Activated naive CD8-positive, alpha-beta T cell treated with anti-CD3 and anti-CD28 coated beads, Interleukin-2, amount 50 U/mL, for 24 hours (primary cell): ENCODE data around the gene MEGF11.

ENCODE experiments used
- ATAC-seq: fragments of 150-1000 bp; cut with Tn5 transposase; one replicate; pipeline ENCODE4 v1.10.0; 2021
- DNase-seq: peaks from one replicate; pipeline ENCODE4 v3.0.0; 2021
- H3K27ac Mint-ChIP-seq: one replicate; pipeline ENCODE4 v1.8.0; 2021; ENCODE audit warnings: mild to moderate bottlenecking, mixed read lengths
- H3K27me3 Mint-ChIP-seq: one replicate; pipeline ENCODE4 v1.8.0; 2021; ENCODE audit warnings: mixed read lengths
- H3K36me3 Mint-ChIP-seq: one replicate; pipeline ENCODE4 v1.8.0; 2021; ENCODE audit warnings: low read depth, mixed read lengths
- H3K4me1 Mint-ChIP-seq: one replicate; pipeline ENCODE4 v1.8.0; 2021; ENCODE audit warnings: mixed read lengths
- H3K4me3 Mint-ChIP-seq: one replicate; pipeline ENCODE4 v1.8.0; 2021; ENCODE audit warnings: mild to moderate bottlenecking, moderate library complexity, mixed read lengths
- H3K9me3 Mint-ChIP-seq: one replicate; pipeline ENCODE4 v1.8.0; 2021; ENCODE audit warnings: mixed read lengths

Gene MEGF11

GRCh38 chr15:66131200-66131599 is 122.3 kb downstream of the MEGF11 start:
- Mint-ChIP-seq H3K36me3 (no peaks in the 10 kb centered on the region), H3K27me3 (peaks cover 2% of the 10 kb centered on the region), H3K4me1 (peaks cover 4% of the 10 kb centered on the region), H3K4me3 (no peak overlapping the region), H3K27ac (no peak overlapping the region), H3K9me3 (no peaks in the 10 kb centered on the region)
- no peak for DNase-seq
- no peak for ATAC-seq

- H3K27ac Mint-ChIP-seq: no peak overlapping the region
- ATAC-seq (no peak), DNase-seq (no peak)
- peaks cover 4% of the 10 kb centered on the region for H3K4me1 Mint-ChIP-seq
- H3K27me3 Mint-ChIP-seq: peaks cover 2% of the 10 kb centered on the region
- H3K36me3 Mint-ChIP-seq: no peaks in the 10 kb centered on the region
- no peak overlapping the region for H3K4me3 Mint-ChIP-seq
- no peaks in the 10 kb centered on the region for H3K9me3 Mint-ChIP-seq
Measured at GRCh38 chr15:66130496-66131034, 123.0 kb downstream of the MEGF11 start.

GRCh38 chr15:66129586-66129985 is 124.0 kb downstream of the MEGF11 start:
- Mint-ChIP-seq H3K36me3 (no peaks in the 10 kb centered on the region), H3K4me1 (no peaks in the 10 kb centered on the region), H3K4me3 (no peak overlapping the region), H3K27me3 (peaks cover 2% of the 10 kb centered on the region), H3K9me3 (no peaks in the 10 kb centered on the region), H3K27ac (no peak overlapping the region)
- no peak for ATAC-seq
- DNase-seq: no peak

GRCh38 chr15:66128116-66128680 is 125.4 kb downstream of the MEGF11 start:
- no peaks in the 10 kb centered on the region for H3K36me3 Mint-ChIP-seq
- no peak overlapping the region for H3K4me3 Mint-ChIP-seq
- DNase-seq (no peak), ATAC-seq (no peak)
- H3K4me1 Mint-ChIP-seq: no peaks in the 10 kb centered on the region
- H3K9me3 Mint-ChIP-seq: no peaks in the 10 kb centered on the region
- peaks cover 7% of the 10 kb centered on the region for H3K27me3 Mint-ChIP-seq
- H3K27ac Mint-ChIP-seq: no peak overlapping the region

GRCh38 chr15:66126456-66126855 is 127.1 kb downstream of the MEGF11 start:
- H3K27ac Mint-ChIP-seq: no peak overlapping the region
- no peaks in the 10 kb centered on the region for H3K36me3 Mint-ChIP-seq
- no peaks in the 10 kb centered on the region for H3K9me3 Mint-ChIP-seq
- H3K27me3 Mint-ChIP-seq: peaks cover 7% of the 10 kb centered on the region
- ATAC-seq: no peak
- no peaks in the 10 kb centered on the region for H3K4me1 Mint-ChIP-seq
- no peak for DNase-seq
- H3K4me3 Mint-ChIP-seq: no peak overlapping the region

GRCh38 chr15:66126031-66126441 is 127.5 kb downstream of the MEGF11 start:
- ATAC-seq: no peak
- H3K36me3 Mint-ChIP-seq: no peaks in the 10 kb centered on the region
- H3K9me3 Mint-ChIP-seq: no peaks in the 10 kb centered on the region
- no peaks in the 10 kb centered on the region for H3K4me1 Mint-ChIP-seq
- peaks cover 7% of the 10 kb centered on the region for H3K27me3 Mint-ChIP-seq
- H3K4me3 Mint-ChIP-seq: no peak overlapping the region
- no peak overlapping the region for H3K27ac Mint-ChIP-seq
- no peak for DNase-seq

GRCh38 chr15:66124651-66125050 is 128.9 kb downstream of the MEGF11 start:
- H3K9me3 Mint-ChIP-seq: no peaks in the 10 kb centered on the region
- DNase-seq (no peak), ATAC-seq (no peak)
- no peaks in the 10 kb centered on the region for H3K36me3 Mint-ChIP-seq
- H3K27me3 Mint-ChIP-seq: peaks cover 7% of the 10 kb centered on the region
- no peak overlapping the region for H3K4me3 Mint-ChIP-seq
- H3K27ac Mint-ChIP-seq: no peak overlapping the region
- H3K4me1 Mint-ChIP-seq: no peaks in the 10 kb centered on the region

- H3K27ac Mint-ChIP-seq: no peak overlapping the region
- no peak for ATAC-seq
- H3K9me3 Mint-ChIP-seq: no peaks in the 10 kb centered on the region
- H3K27me3 Mint-ChIP-seq: peaks cover 7% of the 10 kb centered on the region
- no peaks in the 10 kb centered on the region for H3K36me3 Mint-ChIP-seq
- H3K4me3 Mint-ChIP-seq: no peak overlapping the region
- DNase-seq: no peak
- H3K4me1 Mint-ChIP-seq: no peaks in the 10 kb centered on the region
Measured at GRCh38 chr15:66123799-66124198, 129.8 kb downstream of the MEGF11 start.

GRCh38 chr15:66120422-66120821 is 133.1 kb downstream of the MEGF11 start:
- no peak overlapping the region for H3K27ac Mint-ChIP-seq

GRCh38 chr15:66117841-66118240 is 135.7 kb downstream of the MEGF11 start:
- no peaks in the 10 kb centered on the region for H3K9me3 Mint-ChIP-seq
- no peak overlapping the region for H3K27ac Mint-ChIP-seq
- no peaks in the 10 kb centered on the region for H3K36me3 Mint-ChIP-seq
- ATAC-seq: no peak
- peaks cover 6% of the 10 kb centered on the region for H3K4me1 Mint-ChIP-seq
- peaks cover 2% of the 10 kb centered on the region for H3K27me3 Mint-ChIP-seq
- DNase-seq: no peak
- no peak overlapping the region for H3K4me3 Mint-ChIP-seq

More at GRCh38 chr15:66120422-66120821, 133.1 kb downstream of the MEGF11 start:
- no peaks in the 10 kb centered on the region for H3K9me3 Mint-ChIP-seq
- no peak for DNase-seq
- H3K4me3 Mint-ChIP-seq: no peak overlapping the region
- peak; percentile 15 for ATAC-seq
- H3K4me1 Mint-ChIP-seq: peaks cover 6% of the 10 kb centered on the region
- H3K27me3 Mint-ChIP-seq: peaks cover 7% of the 10 kb centered on the region
- no peaks in the 10 kb centered on the region for H3K36me3 Mint-ChIP-seq

GRCh38 chr15:66115568-66116206 is 137.9 kb downstream of the MEGF11 start:
- Mint-ChIP-seq H3K4me1 (peaks cover 6% of the 10 kb centered on the region), H3K9me3 (no peaks in the 10 kb centered on the region), H3K36me3 (no peaks in the 10 kb centered on the region), H3K4me3 (no peak overlapping the region), H3K27me3 (peaks cover 5% of the 10 kb centered on the region), H3K27ac (no peak overlapping the region)
- ATAC-seq (no peak), DNase-seq (no peak)

GRCh38 chr15:66114863-66115425 is 138.6 kb downstream of the MEGF11 start:
- H3K27me3 Mint-ChIP-seq: peaks cover 5% of the 10 kb centered on the region
- ATAC-seq: no peak
- no peaks in the 10 kb centered on the region for H3K36me3 Mint-ChIP-seq
- H3K4me1 Mint-ChIP-seq: peaks cover 6% of the 10 kb centered on the region
- H3K9me3 Mint-ChIP-seq: no peaks in the 10 kb centered on the region
- no peak overlapping the region for H3K27ac Mint-ChIP-seq
- no peak for DNase-seq
- no peak overlapping the region for H3K4me3 Mint-ChIP-seq

- no peak for ATAC-seq
- Mint-ChIP-seq H3K27me3 (peaks cover 5% of the 10 kb centered on the region), H3K27ac (no peak overlapping the region), H3K4me1 (peaks cover 6% of the 10 kb centered on the region), H3K4me3 (no peak overlapping the region), H3K36me3 (no peaks in the 10 kb centered on the region), H3K9me3 (no peaks in the 10 kb centered on the region)
- no peak for DNase-seq
Measured at GRCh38 chr15:66112388-66112787, 141.2 kb downstream of the MEGF11 start.

- Mint-ChIP-seq H3K36me3 (no peaks in the 10 kb centered on the region), H3K4me3 (no peak overlapping the region), H3K27me3 (peaks cover 3% of the 10 kb centered on the region), H3K4me1 (peaks cover 6% of the 10 kb centered on the region), H3K27ac (no peak overlapping the region), H3K9me3 (no peaks in the 10 kb centered on the region)
- ATAC-seq (no peak), DNase-seq (no peak)
Measured at GRCh38 chr15:66111363-66111762, 142.2 kb downstream of the MEGF11 start.

GRCh38 chr15:66110864-66111263 is 142.7 kb downstream of the MEGF11 start:
- H3K4me1 Mint-ChIP-seq: peaks cover 3% of the 10 kb centered on the region
- no peak overlapping the region for H3K4me3 Mint-ChIP-seq
- no peaks in the 10 kb centered on the region for H3K36me3 Mint-ChIP-seq
- peaks cover 3% of the 10 kb centered on the region for H3K27me3 Mint-ChIP-seq
- no peaks in the 10 kb centered on the region for H3K9me3 Mint-ChIP-seq
- no peak overlapping the region for H3K27ac Mint-ChIP-seq
- DNase-seq (no peak), ATAC-seq (no peak)
